GM19324 (cell line): ENCODE measurements around the gene PTPRZ1.
A peak's percentile ranks its signal among the peaks of the same experiment; 100 is the strongest.

Experiments
- ATAC-seq: cut with Tn5 transposase; IDR thresholded peaks from one replicate; pipeline ENCODE4 v1.9.1; 2021; ENCODE audit warnings: mild to moderate bottlenecking, moderate library complexity; ENCODE audit not compliant: unreplicated experiment, low FRiP score

Gene PTPRZ1

GRCh38 chr7:121890833-121891232, 17.9 kb downstream of the PTPRZ1 start:
- ATAC-seq = no peak

GRCh38 chr7:121891731-121892130, 18.8 kb downstream of the PTPRZ1 start:
- ATAC-seq = no peak

- peak; percentile 42 for ATAC-seq
Observed at GRCh38 chr7:121901026-121901425, 28.1 kb downstream of the PTPRZ1 start.

GRCh38 chr7:121904120-121904519, 31.2 kb downstream of the PTPRZ1 start:
- ATAC-seq = no peak

- no peak for ATAC-seq
Observed at GRCh38 chr7:121908042-121908441, 35.1 kb downstream of the PTPRZ1 start.

GRCh38 chr7:121909716-121910345, 36.9 kb downstream of the PTPRZ1 start:
- no peak for ATAC-seq

- ATAC-seq = peak; percentile 57
Observed at GRCh38 chr7:121913947-121914675, 41.1 kb downstream of the PTPRZ1 start.

- ATAC-seq = no peak
Observed at GRCh38 chr7:121914676-121915279, 41.8 kb downstream of the PTPRZ1 start.

GRCh38 chr7:121916211-121916610, 43.2 kb downstream of the PTPRZ1 start:
- no peak for ATAC-seq

GRCh38 chr7:121919986-121920385, 47.0 kb downstream of the PTPRZ1 start:
- ATAC-seq = no peak

- no peak for ATAC-seq
Observed at GRCh38 chr7:121924269-121925186, 51.6 kb downstream of the PTPRZ1 start.

GRCh38 chr7:121931149-121931902, 58.4 kb downstream of the PTPRZ1 start:
- no peak for ATAC-seq

GRCh38 chr7:121932768-121933167, 59.8 kb downstream of the PTPRZ1 start:
- ATAC-seq = no peak

GRCh38 chr7:121936951-121937623, 64.1 kb downstream of the PTPRZ1 start:
- no peak for ATAC-seq

- ATAC-seq = no peak
Observed at GRCh38 chr7:121938429-121938996, 65.6 kb downstream of the PTPRZ1 start.

- ATAC-seq = no peak
Observed at GRCh38 chr7:121940918-121941317, 68.0 kb downstream of the PTPRZ1 start.

- ATAC-seq = no peak
Observed at GRCh38 chr7:121941830-121942229, 68.9 kb downstream of the PTPRZ1 start.

GRCh38 chr7:121945066-121945465, 72.1 kb downstream of the PTPRZ1 start:
- ATAC-seq = no peak
